Medulla oblongata (tissue), 1 donor: Measurements from ENCODE around the gene TNFRSF11A.

Experiments used
- DNase-seq: peaks from one replicate; pipeline ENCODE4 v3.0.0-alpha.2; 2015; ENCODE audit errors: extremely low spot score

Gene TNFRSF11A

DNA sequence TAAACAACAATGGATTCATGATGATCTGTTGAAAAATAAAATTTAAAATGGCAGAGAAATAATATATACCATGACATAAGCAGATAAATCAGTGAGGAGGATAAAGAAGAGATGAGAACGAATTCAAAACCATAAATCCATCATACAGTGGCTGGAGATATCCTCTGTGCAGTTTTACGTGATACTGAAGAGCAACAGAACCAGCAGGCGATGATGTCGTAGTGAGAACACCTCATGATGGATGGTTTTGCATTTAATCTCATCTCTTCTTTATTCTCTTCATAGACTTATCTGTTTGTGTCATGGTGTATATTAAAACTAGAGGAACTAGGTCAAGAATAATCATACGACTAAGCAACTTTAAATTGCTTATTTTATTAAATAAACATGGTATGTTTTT is 56.3 kb downstream of the TNFRSF11A start:
- no peak for DNase-seq

DNA sequence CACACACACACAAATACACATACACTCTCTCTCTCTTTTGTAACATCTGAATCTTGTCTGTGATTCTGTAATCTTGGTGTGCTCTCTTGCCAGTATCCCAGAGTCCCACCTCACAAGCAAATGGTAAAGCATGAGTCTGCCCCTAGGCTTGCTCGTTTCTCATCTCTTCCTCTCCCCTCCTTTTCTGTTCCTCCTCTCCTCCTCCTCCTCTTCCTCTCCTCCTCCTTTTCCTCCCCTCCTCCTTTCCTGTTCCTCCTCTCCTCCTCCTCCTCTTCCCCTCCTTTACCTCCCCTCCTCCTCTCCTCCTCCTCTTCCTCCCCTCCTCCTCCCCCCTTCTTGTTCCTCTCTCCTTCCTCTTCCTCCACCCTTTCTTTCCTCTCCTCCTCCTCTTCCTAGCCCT is 59.0 kb downstream of the TNFRSF11A start:
- no peak for DNase-seq

DNA sequence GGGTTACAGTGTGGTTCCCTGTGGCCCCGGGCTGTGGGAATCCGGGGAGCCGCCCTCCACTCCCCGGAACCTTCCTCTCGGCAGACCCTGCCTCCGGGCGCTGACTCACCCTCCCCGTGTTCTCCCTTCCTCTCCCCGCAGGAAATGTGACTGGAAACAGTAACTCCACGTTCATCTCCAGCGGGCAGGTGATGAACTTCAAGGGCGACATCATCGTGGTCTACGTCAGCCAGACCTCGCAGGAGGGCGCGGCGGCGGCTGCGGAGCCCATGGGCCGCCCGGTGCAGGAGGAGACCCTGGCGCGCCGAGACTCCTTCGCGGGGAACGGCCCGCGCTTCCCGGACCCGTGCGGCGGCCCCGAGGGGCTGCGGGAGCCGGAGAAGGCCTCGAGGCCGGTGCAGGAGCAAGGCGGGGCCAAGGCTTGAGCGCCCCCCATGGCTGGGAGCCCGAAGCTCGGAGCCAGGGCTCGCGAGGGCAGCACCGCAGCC is 59.5 kb downstream of the TNFRSF11A start:
- DNase-seq = no peak

- no peak for DNase-seq
These were observed 61.0 kb downstream of the TNFRSF11A start for GRCh38 chr18:62386091-62386490.

- no peak for DNase-seq
These were observed 61.5 kb downstream of the TNFRSF11A start for GRCh38 chr18:62386601-62387000.

GRCh38 chr18:62387257-62387656 is 62.1 kb downstream of the TNFRSF11A start:
- no peak for DNase-seq

DNA sequence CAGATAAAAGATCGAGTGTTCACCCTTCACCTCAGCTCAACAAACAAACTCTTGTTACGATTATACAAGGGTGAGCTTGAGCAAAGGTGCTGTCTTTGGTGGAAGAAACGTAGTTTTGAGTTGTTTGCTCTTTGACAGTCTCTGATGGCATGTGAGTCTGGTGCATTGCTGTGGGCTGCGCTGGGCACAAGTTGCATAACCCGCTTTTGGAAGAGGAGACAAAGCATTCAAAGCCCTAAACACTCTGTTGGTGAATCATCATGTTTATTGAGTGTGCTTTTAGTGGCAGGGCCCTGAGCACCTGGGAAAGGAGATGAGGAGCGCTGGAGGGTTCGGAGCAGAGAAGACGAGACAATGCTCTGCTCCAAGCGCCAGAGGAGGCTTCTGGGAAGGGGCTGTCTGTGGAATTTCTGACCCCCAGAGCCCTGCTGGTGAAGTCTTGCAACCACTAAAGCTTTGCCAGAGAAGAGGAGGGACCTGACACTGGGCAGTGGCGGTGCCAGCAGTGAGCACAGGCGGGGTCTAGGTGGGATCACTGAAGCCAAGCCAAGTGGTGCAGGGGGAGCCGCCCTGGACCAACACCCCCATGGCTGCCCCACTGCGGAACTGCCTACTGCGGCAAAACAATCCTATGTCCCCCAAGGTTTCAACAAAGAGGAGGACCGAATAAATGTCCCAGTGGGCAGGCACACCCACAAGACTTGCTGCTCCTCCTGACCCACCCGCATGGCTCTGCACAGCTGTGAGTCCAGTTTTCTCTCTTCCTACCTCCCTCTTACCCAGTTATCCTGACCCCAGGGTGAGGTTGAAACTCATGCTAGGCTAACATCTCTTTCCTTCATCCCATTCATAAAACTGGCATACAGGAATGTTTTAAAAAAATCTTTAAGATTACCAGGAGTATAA is 64.0 kb downstream of the TNFRSF11A start:
- DNase-seq = no peak

DNA sequence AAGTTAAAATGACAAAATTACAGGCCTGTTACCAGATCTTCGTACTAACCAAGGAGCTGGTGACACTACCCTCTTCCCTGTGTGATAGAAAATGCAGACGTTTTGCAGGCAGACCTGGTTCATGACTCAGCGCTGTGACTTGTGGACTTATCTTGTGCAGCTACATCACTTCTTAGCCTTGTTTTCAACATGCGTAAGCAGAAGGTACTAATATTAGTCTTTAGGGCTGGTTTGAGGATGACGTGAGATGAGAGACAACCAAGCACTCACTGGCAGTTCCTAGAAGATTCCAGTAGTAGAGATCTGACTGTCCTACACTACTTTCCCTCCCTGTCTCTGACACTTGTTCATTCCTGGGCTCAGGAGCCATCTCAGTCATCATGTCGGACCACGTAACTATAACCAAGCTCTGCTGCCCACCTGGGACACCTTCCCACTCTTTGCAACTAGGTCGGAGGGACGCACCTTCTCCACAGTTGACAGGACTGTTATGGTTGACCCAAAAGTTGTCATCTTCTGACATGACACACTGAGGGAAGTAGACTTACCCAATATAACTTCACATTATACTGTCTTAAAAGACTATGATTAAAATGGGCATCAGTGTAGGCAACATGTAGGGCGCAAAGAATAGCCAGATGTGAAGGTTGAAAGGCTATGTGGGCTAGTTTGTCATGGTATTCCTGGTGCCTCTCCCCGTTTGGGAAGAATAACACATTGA is 64.8 kb downstream of the TNFRSF11A start:
- no peak for DNase-seq

DNA sequence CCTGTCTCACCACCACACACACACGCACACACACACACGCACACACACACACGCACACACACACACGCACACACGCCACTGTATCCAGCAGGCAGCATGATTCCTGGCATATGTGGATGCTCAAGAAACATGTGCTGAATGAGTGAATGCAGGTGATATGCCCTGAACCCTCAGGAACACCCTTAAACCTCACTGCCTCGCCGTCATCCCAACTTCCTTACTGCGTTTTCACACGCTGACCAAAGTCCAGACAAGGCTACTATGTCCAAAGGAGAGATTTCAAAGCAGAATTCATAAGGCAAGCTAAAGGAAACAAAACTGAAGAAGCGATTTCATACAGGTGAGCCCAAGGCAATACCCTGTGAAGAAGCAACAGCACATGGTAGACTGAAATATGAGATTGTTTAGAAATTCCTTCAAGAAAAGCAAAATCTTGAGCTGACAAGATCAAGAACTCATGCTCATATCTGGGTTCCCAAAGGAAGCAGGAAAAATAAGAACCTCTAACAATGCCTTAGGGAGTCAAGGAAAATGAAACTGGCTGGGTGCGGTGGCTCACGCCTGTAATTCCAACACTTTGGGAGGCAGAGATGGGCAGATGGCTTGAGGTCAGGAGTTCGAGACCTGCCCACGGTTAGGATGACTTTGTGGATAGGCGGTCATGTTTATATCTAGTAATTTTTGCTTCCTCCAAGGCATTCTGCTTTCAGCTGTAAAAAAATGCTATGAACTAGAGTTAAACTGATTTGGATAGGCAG is 69.1 kb downstream of the TNFRSF11A start:
- DNase-seq = no peak

DNA sequence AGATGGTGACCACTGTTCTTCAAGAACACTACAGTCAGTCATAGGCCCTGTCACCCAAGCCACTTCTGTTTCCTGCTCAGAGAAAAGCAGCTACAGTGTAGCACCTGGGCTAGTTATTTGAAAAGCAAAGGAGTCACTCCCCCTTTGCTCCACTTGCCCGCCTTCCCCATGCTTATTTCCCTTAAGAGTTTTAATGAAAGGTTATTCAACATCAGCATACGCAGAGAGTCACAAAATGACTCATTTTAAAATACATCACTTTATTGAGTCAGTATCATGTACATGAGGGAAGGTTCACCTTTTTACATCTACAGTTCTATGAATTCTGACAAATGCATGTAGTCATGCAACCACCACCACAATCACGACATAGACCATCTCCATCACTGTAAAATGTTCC is 71.3 kb downstream of the TNFRSF11A start:
- DNase-seq = no peak

DNA sequence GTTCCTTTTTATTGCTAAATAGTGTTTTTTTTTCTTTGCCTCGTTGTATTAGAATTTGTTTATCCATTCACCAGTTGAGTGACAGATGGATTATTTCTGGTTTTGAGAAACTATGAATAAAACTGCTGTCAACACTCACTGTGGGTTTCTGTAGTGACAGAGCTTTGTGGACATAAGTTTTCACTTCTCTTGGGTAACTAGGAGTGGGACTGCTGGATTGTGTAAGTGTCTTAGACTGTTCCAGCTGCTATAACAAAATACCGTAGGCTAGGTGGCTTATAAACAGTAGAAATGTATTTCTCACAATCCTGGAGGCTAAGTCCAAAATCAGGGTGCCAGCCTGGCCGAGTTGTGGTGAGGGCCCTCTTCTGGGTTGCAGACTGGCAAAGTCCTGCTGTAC is 71.9 kb downstream of the TNFRSF11A start:
- DNase-seq = no peak

- DNase-seq = no peak
These were observed 73.2 kb downstream of the TNFRSF11A start for GRCh38 chr18:62398291-62398690.

DNA sequence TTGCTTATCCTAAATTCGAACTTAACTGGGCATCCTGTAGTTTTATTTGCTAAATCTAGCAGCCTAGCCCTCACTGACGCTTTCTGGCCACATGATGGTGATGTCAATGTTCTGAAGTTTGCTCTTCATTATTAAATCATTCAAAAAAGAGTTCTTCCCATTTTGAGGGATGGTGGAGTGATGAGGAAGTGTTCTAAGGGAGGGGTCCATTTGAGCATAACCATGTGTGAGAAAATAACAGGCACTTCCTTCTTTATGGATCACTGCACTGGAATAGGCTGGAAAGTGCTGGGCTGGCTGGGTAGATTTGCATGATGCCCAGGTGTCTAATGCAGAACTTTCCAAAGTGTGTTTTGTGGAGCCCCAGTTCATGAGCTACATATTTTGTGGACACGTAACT is 74.2 kb downstream of the TNFRSF11A start:
- DNase-seq = no peak

GRCh38 chr18:62399781-62400308 is 74.7 kb downstream of the TNFRSF11A start:
- DNase-seq = no peak

DNA sequence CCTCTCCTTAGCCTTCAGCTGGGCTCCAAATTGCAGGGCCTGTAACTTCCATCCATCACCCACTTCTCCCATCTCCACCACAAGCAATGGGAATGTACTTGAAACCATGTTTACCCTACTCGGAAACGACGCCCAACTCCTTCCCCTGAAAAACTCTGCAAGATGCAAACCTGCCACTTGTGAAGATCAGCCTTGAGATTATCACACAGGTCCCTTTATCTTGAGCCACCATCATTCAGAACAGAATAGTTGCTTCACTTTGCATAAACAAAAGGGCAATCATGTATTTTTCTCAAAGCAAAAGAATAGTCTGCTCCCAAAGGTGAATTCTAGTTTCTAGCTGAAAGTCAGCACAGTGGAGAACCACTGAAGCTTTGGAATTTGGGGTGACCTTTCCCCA is 75.8 kb downstream of the TNFRSF11A start:
- no peak for DNase-seq

- DNase-seq = no peak
These were observed 77.3 kb downstream of the TNFRSF11A start for GRCh38 chr18:62402342-62402948.

GRCh38 chr18:62403120-62403519 is 78.0 kb downstream of the TNFRSF11A start:
- no peak for DNase-seq

GRCh38 chr18:62404881-62405280 is 79.8 kb downstream of the TNFRSF11A start:
- DNase-seq = no peak

GRCh38 chr18:62407660-62408059 is 82.5 kb downstream of the TNFRSF11A start:
- DNase-seq = no peak

- DNase-seq = no peak
These were observed 84.7 kb downstream of the TNFRSF11A start for GRCh38 chr18:62409821-62410220.

GRCh38 chr18:62412231-62412979 is 87.3 kb downstream of the TNFRSF11A start:
- DNase-seq = no peak
